Glutamatergic neuron (in vitro differentiated cells): ENCODE results near the gene RASSF8. TPM values are rescaled to one million over a fixed set of nuclear protein-coding genes. Genes with fewer than 3 reads are reported as not detected.

ENCODE experiments used
- DNase-seq: peaks from one replicate; pipeline ENCODE4 v3.0.0; 2022
- H3K27ac Mint-ChIP-seq: one replicate; pipeline ENCODE4 v1.8.0; 2020; ENCODE audit warnings: mild to moderate bottlenecking, mixed read lengths, inconsistent platforms; ENCODE audit not compliant: unreplicated experiment
- H3K27me3 Mint-ChIP-seq: one replicate; pipeline ENCODE4 v1.8.0; 2020; ENCODE audit warnings: mild to moderate bottlenecking, moderate library complexity, mixed read lengths, inconsistent platforms; ENCODE audit not compliant: unreplicated experiment
- H3K36me3 Mint-ChIP-seq: one replicate; pipeline ENCODE4 v1.8.0; 2020; ENCODE audit warnings: mild to moderate bottlenecking, mixed read lengths, inconsistent platforms; ENCODE audit not compliant: unreplicated experiment
- H3K4me1 Mint-ChIP-seq: one replicate; pipeline ENCODE4 v1.8.0; 2020; ENCODE audit warnings: mild to moderate bottlenecking, low read depth, mixed read lengths, inconsistent platforms; ENCODE audit not compliant: unreplicated experiment
- H3K4me3 Mint-ChIP-seq: one replicate; pipeline ENCODE4 v1.8.0; 2020; ENCODE audit warnings: mild to moderate bottlenecking, mixed read lengths, inconsistent platforms; ENCODE audit not compliant: unreplicated experiment
- H3K9me3 Mint-ChIP-seq: one replicate; pipeline ENCODE4 v1.8.0; 2020; ENCODE audit warnings: mild to moderate bottlenecking, moderate library complexity, mixed read lengths, inconsistent platforms; ENCODE audit not compliant: unreplicated experiment
- CTCF ChIP-seq: fragments of 200-600 bp; sonication (generic); IDR thresholded peaks from one replicate; pipeline ENCODE4 v1.5.0; 2021; ENCODE audit not compliant: partially characterized antibody, unreplicated experiment
- total RNA-seq: library from RNA; stranded (reverse); fragmentation: NEBNext Ultra II Directional; extraction: Animal tissue kit (Norgen Biotek cat#: 25700); gene quantifications from one replicate; pipeline ENCODE4 v1.2.1, GENCODE V29; 2021; ENCODE audit not compliant: unreplicated experiment

Gene RASSF8
- total RNA-seq, 1 donor from 2014 or later, result 41.3 TPM

DNA sequence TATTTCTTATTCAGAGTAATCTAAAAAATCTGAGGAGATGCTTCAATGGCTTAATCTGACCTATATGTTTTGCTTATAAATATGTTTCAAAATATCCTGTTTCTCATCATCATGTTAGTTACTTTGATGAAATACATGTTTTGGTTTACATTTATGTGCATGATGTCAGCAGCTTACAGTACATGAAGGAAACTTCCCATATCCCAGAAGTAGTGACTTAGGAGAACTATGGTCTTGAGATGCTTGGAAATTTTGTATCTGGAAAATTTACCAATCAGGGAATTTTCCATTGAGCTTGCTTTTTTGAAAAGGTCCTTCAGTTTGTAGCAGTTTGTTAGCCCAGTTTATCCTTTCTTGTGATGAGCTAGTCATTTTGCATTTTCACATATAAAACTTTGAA lies 73.3 kb downstream of the RASSF8 start:
- H3K4me3 Mint-ChIP-seq, result no peak overlapping the region
- peaks cover 4% of the 10 kb centered on the region for H3K9me3 Mint-ChIP-seq
- no peak for DNase-seq
- peaks cover 2% of the 10 kb centered on the region for H3K27me3 Mint-ChIP-seq
- H3K27ac Mint-ChIP-seq, result no peak overlapping the region
- no peaks in the 10 kb centered on the region for H3K36me3 Mint-ChIP-seq
- H3K4me1 Mint-ChIP-seq, result peaks cover 20% of the 10 kb centered on the region
- TF ChIP-seq CTCF, result no peak

GRCh38 chr12:26032290-26032689 lies 73.8 kb downstream of the RASSF8 start:
- no peak for DNase-seq
- Mint-ChIP-seq H3K4me3 (no peak overlapping the region), H3K36me3 (no peaks in the 10 kb centered on the region), H3K27me3 (peaks cover 2% of the 10 kb centered on the region), H3K4me1 (peaks cover 19% of the 10 kb centered on the region), H3K9me3 (peaks cover 4% of the 10 kb centered on the region), H3K27ac (no peak overlapping the region)
- no peak for TF ChIP-seq CTCF

GRCh38 chr12:26032719-26033241 lies 74.3 kb downstream of the RASSF8 start:
- peaks cover 1% of the 10 kb centered on the region for H3K27me3 Mint-ChIP-seq
- TF ChIP-seq CTCF, result no peak
- no peak for DNase-seq
- no peak overlapping the region for H3K4me3 Mint-ChIP-seq
- H3K9me3 Mint-ChIP-seq, result peaks cover under 1% of the 10 kb centered on the region
- H3K36me3 Mint-ChIP-seq, result no peaks in the 10 kb centered on the region
- no peak overlapping the region for H3K27ac Mint-ChIP-seq
- peaks cover 14% of the 10 kb centered on the region for H3K4me1 Mint-ChIP-seq

GRCh38 chr12:26034371-26035142 lies 76.1 kb downstream of the RASSF8 start:
- Mint-ChIP-seq H3K27me3 (no peaks in the 10 kb centered on the region), H3K9me3 (no peaks in the 10 kb centered on the region), H3K4me3 (no peak overlapping the region), H3K36me3 (no peaks in the 10 kb centered on the region), H3K27ac (no peak overlapping the region), H3K4me1 (peaks cover 6% of the 10 kb centered on the region)
- no peak for TF ChIP-seq CTCF
- no peak for DNase-seq

DNA sequence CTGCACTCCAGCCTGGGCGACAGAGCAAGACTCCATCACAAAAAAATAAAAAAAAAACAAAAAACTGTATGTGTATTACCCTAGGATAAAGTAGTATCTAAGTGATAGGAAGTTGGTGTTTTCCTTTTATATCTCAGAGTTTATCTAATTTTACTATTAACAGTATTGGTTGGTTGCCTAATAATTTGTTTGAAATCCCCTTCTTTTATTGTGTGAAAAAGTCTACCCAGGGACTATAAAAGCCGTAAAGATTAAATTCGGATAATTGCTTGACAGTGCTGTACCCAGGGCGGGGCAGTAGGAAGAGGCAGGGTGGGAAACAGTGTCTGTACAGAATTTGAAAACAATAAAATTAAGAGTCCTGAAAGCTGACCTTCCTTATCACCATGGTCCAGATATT lies 78.4 kb downstream of the RASSF8 start:
- DNase-seq, result no peak
- no peak overlapping the region for H3K4me3 Mint-ChIP-seq
- H3K9me3 Mint-ChIP-seq, result no peaks in the 10 kb centered on the region
- H3K27ac Mint-ChIP-seq, result no peak overlapping the region
- TF ChIP-seq CTCF, result no peak
- H3K4me1 Mint-ChIP-seq, result peaks cover 6% of the 10 kb centered on the region
- no peaks in the 10 kb centered on the region for H3K27me3 Mint-ChIP-seq
- no peaks in the 10 kb centered on the region for H3K36me3 Mint-ChIP-seq
